Right lung (tissue), 5 donors: ENCODE data around the gene FNBP1. TPM values are rescaled to one million over a fixed set of nuclear protein-coding genes. Genes with fewer than 3 reads are reported as not detected.
"Not testable (repeated sequence)": the region's sequence is repeated elsewhere in the genome, so short reads cannot be mapped to it uniquely, and the experiment has no call there.

ENCODE experiments used
- DNase-seq, 2 donors: peaks; one replicate each; pipeline ENCODE4 v3.0.0-alpha.2; 2013
- polyA plus RNA-seq, 5 donors: library from polyadenylated mRNA; unstranded; fragments of 120-200 nt; gene quantifications; one replicate each; pipeline versions ENCODE4 v1.2.1 to v1.2.3, GENCODE V29; 2013; ENCODE audit warnings: inconsistent platforms in 1 of 5, low replicate concordance in 1 of 5; ENCODE audit not compliant: insufficient read length in 5 of 5, insufficient read depth in 1 of 5

FNBP1 gene
- polyA plus RNA-seq, 5 donors, result 30.2 to 35.9 (median 33.6) TPM

DNA sequence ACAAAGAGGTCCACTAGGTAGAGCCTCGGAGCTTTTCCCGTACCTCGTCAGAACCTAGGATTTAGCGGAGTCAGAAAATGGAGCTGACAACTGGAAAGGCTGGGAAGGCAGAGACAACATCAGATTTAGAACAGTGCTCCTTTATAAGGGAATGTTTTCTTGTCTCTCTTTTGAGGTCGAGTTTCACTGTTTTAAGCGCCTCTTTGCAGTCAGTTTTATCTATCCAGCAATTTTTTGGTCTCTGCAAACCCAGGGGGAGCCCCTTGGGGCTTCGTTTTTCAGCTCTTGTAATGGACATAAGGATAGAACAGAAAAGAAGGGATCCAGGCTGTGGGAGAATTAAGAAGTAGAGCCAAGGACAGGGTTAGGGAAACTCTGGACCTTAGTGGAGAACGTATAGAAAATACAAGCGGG is 80.5 kb downstream of the FNBP1 start:
- no peak for DNase-seq

DNA sequence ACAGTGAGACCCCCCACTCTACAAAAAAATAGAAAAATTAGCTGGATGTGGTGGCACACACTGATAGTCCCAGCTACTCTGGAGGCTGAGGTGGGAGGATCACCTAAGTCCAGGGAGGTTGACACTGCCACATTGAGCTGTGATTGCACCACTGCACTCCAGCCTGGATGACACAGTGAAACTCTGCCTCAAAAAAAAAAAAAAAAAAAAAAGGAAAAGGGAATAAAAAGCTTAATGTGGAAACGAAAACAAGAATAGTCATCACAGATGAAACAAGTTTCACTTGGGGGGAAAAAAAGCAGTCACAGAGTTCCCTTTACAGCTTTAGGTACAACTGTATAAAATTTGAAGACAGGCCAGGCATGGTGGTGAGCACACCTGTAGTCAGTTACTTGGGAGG is 84.2 kb downstream of the FNBP1 start:
- DNase-seq, result no peak

DNA sequence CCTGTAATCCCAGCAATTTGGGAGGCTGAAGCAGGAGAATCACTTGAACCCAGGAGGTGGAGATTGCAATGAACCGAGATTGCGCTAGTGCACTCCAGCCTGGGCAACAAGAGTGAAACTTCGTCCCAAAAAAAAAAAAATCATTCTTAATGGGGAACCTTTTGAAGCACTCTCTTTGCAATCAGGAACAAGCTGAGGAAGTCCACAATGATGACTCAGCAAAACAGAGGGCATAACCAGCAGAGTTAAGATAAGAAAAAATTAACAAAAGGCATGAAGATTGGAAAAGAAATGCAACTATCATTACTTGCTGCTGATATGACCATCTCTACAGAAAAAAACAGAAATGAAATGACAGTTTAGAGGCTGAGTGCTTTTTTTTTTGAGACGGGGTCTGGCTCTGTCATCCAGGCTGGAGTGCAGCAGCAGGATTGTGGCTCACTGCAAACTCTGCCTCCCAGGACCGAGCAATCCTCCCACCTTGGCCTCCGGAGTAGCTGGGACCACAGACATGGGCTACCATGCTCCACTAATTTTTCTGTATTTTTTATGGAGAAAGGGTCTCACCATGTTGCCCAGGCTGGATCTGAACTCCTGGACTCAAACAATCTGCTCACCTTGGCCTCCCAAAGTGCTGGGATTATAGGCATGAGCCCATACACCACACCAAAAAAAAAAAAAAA is 88.0 kb downstream of the FNBP1 start:
- no peak for DNase-seq

DNA sequence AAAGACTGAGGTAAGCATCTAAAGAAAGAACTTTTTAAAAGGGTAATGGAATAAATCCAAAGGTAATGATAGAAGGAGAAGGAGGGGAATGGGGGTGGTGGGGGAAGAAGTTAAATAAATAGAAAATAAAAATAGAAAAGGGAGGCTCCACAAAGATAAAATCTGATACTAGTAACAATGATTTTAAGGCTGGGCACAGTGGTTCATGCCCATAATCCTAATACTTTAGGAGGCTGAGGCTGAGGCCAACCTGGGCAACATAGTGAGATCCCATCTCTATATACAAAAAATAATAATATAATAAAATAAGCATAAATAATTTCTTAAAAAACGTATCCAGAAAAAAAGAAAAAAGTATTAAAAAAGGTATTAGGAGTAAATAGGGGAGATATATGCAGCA is 89.3 kb downstream of the FNBP1 start:
- DNase-seq, result no peak

DNA sequence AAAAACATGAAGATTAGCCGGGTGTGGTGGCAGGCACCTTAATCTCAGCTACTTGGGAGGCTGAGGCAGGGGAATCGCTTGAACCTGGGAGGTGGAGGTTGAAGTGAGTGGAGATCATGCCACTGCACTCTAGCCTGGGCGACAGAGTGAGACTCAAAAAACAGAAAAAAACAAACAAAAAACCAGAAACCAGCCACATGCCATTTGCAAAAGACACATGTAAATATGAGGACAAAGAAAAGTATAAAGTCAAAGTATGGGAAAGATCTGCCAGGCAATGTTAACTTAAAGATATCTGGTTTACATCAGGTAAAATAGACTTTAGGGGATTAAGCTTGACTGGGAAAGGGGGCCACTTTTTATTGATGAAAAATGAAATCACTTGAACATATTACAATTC is 90.7 kb downstream of the FNBP1 start:
- no peak for DNase-seq

DNA sequence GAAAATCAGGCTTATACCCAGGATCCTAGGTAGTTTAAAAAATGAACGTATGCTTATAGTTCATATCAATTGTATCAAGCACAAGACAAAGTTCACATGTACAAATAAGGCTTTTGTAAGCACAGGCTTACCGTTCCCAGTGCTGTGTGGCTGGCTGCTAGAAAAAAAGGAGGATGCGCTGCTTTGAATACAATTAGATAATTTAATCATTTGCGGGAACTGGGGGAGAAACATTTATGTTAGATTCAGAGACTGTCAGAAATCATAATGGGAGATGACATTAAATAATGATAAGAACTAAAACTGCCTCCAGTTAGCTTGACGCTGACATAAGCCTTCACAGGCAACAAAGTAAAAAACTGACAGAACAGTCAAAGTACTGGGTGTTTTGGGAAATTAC is 93.2 kb downstream of the FNBP1 start:
- no peak for DNase-seq

DNA sequence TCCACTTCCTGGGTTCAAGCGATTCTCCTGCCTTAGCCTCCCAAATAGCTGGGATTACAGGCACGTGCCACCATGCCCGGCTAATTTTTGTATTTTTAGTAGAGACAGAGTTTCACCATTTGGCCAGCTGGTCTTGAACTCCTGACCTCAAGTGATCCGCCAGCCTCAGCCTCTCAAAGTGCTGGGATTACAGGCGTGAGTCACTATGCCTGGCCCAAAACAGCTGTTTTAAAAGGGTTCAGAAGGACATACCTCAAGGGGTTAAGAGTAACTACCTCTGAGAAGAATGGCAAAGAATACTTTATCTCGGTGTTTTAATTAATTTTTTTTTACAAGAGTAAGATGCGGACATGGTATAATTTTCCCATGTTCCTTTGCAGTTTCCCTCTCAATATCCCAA is 94.4 kb downstream of the FNBP1 start:
- DNase-seq, result not testable (repeated sequence)

DNA sequence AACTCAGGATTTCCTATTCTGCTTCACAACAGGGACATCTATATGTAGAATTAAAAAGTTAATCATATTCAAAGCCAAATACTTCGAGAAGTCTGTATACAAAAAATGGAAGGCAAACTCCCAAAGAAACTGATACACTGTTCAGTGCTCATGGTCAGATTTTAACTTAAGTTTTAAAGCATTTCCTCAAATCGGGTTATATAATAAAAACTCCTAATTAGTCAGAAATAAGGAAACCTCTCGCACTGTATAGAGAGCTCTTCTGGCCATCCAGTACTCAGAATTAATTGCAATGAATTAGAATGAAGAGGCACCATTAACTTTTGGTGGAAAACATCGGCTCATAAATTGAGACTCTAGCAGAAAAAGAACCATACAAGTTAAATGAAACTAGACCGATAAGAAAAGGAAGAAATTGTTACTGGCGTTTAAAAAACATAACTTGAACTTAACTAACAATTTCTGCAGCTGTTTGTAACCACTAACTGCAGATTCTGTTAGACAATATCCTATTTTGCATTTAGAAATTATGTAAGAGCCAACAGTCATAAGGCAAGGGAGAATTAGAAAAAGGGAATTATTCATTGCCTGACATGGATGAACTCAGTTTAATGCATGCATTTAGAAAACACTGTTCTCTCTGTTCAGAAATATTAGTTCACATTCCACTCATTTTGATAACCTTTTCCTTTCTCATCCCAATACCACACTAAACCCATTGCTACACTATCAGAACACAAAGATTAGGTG is 96.6 kb downstream of the FNBP1 start:
- no peak for DNase-seq

DNA sequence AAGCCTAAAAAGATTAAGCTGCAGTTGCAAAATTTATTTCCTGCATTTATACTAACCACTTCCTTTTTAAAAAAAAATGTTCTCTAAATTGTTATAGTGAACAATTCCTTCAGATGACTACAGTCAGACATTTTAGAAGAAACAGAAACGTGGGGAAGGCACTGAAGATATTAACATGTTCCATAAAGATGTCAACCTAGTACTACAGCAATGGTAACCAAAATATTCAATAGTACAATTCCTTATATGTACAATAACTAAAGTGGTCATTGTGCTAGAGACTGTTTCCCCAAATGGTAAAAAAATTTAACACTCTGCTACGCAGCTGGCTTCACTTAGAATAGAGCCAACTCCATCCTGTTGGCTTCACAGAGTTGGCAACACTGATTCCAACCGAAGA is 97.7 kb downstream of the FNBP1 start:
- DNase-seq, result no peak

DNA sequence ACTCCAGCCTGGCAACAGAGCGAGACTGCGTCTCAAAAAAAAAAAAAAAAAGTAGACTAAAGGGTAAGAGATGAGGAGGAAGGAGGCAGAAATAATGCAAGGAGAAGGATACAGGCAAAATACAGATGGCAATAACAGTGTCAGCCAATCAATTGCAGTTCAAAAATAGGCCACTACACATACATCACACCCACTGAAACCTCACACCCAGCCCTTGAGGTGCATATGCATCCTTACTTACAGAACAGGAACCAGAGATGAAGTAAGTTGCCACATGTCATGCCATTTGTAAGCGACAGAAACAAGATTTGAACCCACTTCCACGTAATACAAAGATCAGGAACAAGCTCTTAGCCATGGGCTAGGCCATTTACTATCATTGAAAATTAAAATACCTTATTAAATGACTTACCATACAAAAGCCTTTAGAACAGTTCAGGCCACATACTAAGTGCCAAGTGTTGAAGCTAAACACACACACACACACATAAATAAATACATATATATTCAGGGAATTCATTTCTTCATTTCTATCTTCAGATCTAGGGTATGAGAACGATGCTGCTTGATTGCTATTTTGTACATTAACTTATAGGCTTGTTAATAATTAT is 98.4 kb downstream of the FNBP1 start:
- DNase-seq, result no peak

DNA sequence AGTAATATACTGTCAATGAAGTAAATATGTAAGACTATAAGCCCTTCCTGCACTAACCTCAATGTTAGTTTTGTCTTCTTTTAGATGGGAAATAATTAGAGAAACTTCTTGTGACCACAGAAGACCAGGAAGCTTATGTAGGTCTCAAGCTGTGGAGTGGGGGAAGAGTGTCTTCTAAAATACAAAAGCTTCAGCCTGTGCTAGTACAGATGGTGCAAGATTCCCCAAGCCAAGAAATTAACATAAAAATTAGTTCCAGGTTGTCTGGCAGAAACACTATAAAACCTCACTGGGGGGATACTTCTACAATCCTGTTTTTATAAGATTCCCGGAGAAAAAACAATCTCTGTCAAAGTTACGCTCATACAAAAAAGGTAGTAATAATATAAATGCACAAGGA is 103.6 kb downstream of the FNBP1 start:
- DNase-seq, result no peak

DNA sequence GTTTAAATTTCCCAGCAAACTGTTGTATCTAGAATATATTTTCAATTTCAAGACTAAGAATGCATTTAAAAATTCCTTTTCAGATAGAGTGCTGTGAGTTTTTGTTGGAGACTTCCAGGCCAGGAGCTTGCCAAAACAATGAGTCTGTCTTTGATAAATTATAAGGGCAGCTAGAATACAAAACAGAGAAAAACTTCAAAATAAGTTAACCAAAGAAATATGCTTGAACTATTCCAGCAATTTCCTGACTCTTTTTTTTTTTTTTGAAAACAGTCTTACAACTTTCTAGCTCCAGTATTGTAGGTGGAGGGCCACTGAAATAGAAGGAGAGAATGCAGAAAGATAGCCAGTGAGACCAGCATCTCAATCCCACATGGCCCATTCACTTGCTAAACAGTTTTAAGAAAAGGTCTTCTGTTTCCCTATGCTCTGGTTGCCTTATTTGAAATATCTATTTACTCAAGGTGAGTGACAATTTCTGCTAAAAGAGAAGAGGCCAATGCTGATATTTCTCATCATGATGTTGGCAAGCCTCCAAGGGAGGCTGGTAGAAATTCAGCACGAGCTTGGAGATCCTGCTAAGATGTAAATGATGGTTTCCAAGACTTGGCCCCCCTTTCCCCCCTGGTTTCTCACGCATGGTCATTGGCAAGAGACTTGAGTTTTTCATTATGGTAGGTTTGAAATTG is 104.6 kb downstream of the FNBP1 start:
- no peak for DNase-seq

DNA sequence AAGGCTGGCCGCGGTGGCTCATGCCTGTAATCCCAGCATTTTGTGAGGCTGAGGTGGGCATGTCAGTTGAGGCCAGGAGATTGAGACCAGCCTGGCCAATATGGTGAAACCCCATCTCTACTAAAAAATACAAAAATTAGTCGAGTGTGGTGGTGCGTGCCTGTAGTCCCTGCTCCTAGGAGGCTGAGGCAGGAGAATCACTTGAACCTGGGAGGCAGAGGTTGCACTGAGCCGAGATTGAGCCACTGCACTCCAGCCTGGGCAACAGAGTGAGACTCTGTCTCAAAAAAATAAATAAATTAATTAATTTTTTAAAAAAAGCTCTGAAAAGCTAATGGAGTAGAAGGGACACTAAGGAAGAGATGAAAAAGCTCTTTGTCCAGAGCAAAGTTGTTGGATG is 105.1 kb downstream of the FNBP1 start:
- not testable (repeated sequence) for DNase-seq

DNA sequence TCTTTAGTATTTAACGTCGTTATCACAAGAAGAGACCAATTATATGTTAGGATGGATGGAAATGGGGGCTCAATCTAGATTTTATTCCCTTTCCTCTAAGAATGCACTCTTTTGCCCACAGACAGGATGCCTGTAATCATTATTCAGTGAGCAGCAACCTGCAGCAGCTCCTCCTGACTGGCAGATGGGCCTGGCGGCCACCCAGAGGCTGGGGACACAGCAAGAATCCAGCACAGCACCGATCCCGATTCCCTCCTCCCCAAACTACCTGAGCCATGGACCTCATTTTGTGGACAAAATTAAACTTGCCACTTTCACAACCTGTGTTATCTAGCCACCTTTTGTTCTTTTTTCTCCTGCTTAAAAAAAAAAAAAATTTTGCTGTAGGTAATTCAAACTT is 106.8 kb downstream of the FNBP1 start:
- no peak for DNase-seq

DNA sequence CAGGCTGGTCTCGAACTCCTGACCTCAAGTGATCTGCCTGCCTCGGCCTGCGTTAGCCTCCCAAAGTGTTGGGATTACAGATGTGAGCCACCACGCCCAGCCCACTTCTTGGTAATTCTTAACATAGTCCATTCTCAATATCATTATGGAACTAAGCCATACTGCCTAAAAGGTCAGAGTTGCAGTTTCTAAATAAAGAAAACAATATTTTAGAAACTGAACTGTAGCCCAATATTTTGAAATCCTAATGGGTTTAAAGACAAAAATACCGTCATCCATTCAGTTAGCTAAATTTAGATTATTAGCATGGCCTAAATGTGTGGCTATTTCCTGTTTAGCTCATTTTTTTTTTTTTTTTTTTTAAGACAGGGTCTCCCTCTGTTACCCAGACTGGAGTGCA is 108.2 kb downstream of the FNBP1 start:
- no peak for DNase-seq

DNA sequence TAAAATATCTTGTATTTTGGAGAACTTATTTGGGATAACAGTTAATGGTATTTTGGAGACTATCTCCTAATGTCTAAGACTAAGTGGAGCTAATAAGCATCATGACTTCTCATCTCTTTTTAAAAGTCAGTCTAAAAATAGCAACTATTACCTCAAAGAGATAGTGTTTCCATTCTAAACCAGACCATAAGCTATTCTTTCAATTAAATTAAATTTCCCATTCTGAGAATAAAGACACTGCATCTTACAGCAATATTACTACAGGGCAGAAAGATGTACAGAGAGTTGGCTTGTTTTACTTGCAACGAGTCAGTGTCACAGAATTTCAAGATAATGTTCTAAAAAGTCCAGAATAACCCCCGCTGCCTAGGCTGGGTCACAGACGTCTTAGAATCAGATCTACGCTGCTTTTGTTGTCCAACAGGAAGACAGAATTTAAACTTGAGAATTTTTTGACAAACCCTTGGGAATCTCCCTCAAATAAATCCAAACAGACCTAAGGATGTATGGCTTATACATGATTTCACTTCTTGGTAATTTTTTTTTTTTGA is 108.9 kb downstream of the FNBP1 start:
- no peak for DNase-seq

DNA sequence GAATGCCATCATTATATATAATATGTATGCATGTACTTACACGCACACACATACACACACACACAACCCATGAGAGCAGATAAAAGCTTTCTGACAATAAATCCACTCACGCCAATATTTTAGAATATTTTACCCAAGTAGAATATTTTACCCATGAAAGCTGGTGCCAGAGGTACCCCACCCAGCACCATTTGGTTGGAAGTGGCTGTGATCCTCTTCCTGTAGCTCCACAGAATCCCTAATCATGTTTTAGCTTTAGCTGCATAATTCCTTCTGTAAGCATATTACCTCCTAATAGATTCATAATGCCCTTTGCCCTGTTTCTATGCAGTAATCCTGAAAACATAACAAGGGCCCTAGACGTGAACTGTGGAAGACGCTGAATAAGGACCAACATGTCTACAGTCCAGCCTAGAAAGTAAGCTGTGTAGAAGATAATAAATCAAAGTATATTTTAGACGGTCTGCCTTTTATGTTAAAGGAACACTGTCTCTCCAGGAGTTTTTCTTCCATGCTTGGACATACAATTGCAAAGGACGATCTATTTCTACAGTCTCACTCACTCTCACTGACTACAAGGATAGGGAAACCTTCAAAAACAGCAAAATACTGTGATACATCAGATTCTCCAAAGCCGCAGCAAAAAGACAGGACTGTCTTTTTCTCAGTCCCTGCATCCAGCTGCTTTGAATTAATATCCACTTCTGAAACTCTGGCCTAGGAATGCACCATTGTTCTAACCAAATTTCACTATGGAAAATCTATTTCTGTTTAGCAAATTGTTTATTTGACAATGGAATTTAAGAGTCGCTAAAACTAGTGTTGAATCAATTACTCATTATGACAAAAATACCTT is 109.6 kb downstream of the FNBP1 start:
- DNase-seq, result no peak

DNA sequence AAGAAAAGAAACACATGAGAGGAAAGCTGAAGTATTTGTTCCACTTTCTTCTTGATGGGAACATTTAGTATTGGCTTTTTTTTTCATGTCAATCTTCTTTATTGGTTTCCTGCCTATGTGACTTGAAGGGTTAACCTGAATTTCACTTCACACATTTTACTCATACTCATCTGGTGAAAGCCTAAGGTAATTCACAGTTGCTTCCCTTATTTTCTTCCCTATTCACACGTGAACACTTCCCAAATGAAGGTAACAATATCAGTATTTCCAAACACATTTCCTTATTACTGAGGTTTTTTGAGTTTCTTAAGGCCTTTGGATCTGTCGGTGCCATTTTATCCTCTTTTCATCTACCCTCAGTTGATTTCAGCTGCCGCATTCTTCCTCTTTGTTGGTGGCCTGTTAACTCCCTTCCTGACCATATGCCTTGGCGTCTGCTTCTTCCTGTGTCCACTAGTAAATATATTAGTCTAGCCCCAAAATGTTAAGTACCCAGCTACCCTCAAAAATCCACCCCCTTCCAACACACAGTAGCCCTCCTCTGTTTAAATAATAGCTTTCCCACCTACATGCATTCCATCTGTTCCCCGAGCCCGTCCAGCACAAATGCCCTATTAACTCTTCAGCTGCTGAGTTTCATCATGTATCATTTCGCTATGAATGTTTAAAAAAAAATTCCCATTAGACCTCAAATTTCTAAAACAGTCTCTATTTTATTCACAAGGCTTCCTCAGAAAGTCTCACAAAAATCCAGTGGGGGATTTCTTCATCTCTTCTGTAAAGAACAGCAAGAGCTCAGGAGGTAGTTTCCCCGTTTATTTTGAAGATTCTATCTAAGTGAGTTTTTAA is 110.5 kb downstream of the FNBP1 start:
- DNase-seq, result no peak

DNA sequence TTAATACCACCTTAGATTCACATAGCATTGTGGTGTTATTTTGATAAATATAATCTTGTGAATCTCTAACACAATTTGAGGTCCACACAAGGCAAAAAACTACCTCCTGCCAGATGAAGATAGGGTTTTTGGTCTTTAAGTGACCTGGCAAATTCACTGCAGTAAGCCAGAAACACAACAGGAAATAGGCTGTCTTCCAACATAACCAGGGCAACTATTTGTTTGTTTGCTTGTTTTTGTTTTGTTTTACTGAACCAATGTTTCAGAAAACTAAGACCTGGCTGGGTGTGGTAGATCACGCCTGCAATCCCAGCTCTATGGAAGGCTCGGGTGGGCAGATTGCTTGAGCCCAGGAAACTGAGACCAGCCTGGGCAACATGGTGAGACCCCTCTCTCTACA is 112.2 kb downstream of the FNBP1 start:
- no peak for DNase-seq

DNA sequence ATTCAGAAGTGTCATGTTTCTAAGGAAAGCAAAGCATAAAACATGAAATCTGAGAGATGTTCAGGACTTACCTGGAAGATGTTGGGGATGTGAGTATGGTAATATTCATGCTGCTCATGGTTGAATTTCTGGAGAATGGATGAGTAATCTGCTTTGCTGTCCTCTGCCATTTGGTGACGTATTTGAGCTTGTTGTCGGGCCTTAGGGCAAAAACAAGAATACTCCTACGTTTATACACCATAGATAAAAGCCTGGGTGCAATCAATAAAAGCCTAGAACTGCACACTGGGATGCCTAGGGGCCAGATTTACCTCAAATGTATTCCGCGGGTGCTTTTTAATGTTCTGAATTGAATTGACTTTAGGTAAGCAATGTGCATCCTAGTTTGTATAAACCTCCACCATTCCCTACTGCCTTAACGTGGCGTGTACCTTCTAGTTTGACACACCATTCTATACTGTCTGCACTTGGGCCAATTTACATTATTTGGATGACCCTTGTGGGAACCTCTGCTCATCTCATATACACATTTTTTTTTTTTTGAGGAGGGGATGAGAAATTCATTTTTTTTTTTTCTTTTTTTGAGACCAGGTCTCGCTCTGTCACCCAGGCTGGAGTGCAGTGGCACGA is 113.4 kb downstream of the FNBP1 start:
- no peak for DNase-seq
